DOHH2 (cell line): Measurements from ENCODE around the gene PSMD3.

Experiments used
- EZH2phosphoT487 ChIP-seq: fragments of 200-600 bp; sonication (generic); IDR thresholded peaks from 2 replicates; pipeline ENCODE4 v1.6.1; 2017; ENCODE audit warnings: borderline replicate concordance, mild to moderate bottlenecking, antibody characterized with exemption, low read length, moderate library complexity, mixed read lengths
- TF ChIP-seq, protein P1 (sequence below): fragments of 200-600 bp; sonication (generic); IDR thresholded peaks from one replicate; pipeline ENCODE4 v1.5.1; 2014; ENCODE audit warnings: antibody characterized with exemption, mild to moderate bottlenecking, low read depth, low read length; ENCODE audit not compliant: poor library complexity, severe bottlenecking

DNA sequence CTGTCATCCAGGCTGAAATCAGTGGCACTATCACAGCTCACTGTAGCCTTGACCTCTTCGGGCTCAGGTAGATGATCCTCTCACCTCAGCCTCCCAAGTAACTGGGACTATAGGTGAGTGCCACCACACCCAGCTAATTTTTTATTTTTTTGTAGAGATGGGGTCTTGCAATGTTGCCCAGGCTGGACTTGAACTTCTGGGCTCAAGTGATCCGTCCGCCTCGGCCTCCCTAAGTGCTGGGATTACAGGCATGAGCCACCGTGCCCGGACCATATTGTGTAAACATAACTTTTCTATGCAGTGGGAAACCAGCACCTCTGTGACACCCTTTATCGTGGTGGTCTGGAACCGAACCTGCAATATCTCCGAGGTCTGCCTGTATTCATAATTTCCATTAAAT is 23.5 kb downstream of the PSMD3 start:
- TF ChIP-seq, protein P1, sequence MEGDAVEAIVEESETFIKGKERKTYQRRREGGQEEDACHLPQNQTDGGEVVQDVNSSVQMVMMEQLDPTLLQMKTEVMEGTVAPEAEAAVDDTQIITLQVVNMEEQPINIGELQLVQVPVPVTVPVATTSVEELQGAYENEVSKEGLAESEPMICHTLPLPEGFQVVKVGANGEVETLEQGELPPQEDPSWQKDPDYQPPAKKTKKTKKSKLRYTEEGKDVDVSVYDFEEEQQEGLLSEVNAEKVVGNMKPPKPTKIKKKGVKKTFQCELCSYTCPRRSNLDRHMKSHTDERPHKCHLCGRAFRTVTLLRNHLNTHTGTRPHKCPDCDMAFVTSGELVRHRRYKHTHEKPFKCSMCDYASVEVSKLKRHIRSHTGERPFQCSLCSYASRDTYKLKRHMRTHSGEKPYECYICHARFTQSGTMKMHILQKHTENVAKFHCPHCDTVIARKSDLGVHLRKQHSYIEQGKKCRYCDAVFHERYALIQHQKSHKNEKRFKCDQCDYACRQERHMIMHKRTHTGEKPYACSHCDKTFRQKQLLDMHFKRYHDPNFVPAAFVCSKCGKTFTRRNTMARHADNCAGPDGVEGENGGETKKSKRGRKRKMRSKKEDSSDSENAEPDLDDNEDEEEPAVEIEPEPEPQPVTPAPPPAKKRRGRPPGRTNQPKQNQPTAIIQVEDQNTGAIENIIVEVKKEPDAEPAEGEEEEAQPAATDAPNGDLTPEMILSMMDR: no peak
- TF ChIP-seq EZH2phosphoT487: no peak
